ENCODE measurements around the gene SEMA6A.

SEMA6A gene

DNA sequence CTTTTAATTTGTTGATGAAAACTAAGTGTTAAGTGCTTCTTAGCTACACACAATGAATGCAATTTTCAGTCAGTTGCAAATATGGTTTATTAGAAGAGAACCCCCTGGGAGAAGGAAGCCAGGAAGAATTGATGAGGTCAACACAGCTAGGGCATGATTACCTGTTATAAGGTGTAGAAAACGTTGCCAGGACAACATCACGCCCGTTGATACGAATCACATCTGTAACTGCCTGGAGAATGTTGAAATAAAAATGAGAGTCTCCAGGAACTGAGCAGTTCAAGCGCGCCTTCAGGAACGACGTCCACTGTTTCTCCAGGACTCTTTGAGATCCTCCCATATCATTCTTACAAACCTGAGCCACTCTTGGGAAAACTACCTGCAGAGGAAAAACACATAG is 88.0 kb downstream of the SEMA6A start:
- in situ Hi-C loops (cut with MboI; ENCODE audit: low pct_unique_long_range_greater_than_20kb, low sequenced_read_pairs, unreplicated experiment), result no loop called here
- no peak for DNase-seq (ENCODE audit: low spot score)
- TF ChIP-seq, protein P1, sequence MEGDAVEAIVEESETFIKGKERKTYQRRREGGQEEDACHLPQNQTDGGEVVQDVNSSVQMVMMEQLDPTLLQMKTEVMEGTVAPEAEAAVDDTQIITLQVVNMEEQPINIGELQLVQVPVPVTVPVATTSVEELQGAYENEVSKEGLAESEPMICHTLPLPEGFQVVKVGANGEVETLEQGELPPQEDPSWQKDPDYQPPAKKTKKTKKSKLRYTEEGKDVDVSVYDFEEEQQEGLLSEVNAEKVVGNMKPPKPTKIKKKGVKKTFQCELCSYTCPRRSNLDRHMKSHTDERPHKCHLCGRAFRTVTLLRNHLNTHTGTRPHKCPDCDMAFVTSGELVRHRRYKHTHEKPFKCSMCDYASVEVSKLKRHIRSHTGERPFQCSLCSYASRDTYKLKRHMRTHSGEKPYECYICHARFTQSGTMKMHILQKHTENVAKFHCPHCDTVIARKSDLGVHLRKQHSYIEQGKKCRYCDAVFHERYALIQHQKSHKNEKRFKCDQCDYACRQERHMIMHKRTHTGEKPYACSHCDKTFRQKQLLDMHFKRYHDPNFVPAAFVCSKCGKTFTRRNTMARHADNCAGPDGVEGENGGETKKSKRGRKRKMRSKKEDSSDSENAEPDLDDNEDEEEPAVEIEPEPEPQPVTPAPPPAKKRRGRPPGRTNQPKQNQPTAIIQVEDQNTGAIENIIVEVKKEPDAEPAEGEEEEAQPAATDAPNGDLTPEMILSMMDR (IDR thresholded peaks at IDR 0.05; ENCODE audit: extremely low read depth, insufficient read depth, missing control alignments), result no peak

DNA sequence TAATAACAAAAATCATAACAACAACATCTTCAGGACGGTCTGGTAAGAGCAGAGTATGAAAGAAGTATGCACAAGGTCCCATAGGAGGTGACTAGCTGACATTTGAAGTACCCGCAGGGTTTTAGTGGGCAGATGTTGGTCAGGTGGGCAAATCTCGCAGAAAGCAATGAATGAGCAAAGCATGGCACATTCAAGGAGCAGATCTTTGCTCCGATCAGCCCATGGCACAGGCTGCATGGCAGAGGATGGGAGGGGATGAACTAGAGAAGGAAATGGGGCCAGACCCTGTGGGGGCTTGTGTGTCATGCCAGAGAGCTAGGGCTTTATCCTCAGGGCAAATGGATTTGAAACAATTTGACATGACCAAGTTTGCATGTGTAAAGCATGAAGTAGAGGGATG is 90.0 kb downstream of the SEMA6A start:
- no peak for DNase-seq (ENCODE audit: low spot score)
- TF ChIP-seq, protein P1 (IDR thresholded peaks at IDR 0.05; ENCODE audit: extremely low read depth, insufficient read depth, missing control alignments), result no peak
- in situ Hi-C loops (cut with MboI; ENCODE audit: low pct_unique_long_range_greater_than_20kb, low sequenced_read_pairs, unreplicated experiment), result no loop called here

DNA sequence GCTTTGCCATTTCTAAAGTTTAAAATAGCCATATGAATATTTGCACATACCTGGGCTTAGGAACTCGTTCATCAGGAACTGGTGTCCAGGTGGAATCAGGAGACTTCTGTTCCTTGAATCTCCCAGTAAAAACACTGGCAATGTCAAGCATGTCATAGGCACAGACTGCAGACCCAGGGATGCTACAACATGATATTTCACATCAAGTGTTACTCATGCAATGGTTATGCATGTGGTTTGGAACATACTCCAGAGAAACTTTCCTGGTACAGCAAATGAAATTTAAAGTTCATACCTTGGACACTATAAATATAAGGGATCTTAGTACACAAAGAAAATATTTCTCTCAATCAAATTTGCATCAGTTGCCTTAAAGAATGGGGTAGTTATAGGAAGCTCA is 92.2 kb downstream of the SEMA6A start:
- DNase-seq (ENCODE audit: low spot score), result no peak
- in situ Hi-C loops (cut with MboI; ENCODE audit: low pct_unique_long_range_greater_than_20kb, low sequenced_read_pairs, unreplicated experiment), result no loop called here
- TF ChIP-seq, protein P1 (IDR thresholded peaks at IDR 0.05; ENCODE audit: extremely low read depth, insufficient read depth, missing control alignments), result no peak

DNA sequence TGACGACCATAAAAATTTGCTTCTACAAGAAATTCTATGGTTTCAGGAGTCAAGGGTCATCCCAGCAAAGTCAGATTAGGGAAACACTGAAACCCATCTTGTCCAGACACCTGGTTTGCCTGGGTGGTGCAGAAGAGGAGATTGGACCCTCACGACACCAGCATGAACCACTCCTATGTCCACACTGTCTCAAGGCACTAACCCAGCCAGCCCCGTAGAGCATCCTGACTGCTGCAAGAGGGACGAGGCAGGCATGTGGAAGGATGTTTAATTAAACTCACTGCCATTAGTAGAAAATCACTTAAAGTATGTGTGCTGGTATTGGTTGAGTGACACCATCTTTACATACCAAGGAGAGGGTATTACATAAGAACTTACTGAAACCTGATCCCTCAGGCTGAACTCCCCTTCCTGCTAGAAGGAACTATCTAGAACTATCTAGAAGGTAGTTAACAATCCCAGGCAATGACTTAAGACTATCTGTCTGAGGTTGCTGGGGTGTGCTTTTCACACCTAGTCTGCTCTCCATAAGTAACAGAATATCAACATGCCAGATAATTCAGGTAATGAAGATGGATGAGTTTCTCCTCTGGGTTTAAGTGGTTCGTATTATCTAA is 93.6 kb downstream of the SEMA6A start:
- TF ChIP-seq, protein P1 (IDR thresholded peaks at IDR 0.05; ENCODE audit: extremely low read depth, insufficient read depth, missing control alignments), result no peak
- in situ Hi-C loops (cut with MboI; ENCODE audit: low pct_unique_long_range_greater_than_20kb, low sequenced_read_pairs, unreplicated experiment), result no loop called here
- no peak for DNase-seq (ENCODE audit: low spot score)

DNA sequence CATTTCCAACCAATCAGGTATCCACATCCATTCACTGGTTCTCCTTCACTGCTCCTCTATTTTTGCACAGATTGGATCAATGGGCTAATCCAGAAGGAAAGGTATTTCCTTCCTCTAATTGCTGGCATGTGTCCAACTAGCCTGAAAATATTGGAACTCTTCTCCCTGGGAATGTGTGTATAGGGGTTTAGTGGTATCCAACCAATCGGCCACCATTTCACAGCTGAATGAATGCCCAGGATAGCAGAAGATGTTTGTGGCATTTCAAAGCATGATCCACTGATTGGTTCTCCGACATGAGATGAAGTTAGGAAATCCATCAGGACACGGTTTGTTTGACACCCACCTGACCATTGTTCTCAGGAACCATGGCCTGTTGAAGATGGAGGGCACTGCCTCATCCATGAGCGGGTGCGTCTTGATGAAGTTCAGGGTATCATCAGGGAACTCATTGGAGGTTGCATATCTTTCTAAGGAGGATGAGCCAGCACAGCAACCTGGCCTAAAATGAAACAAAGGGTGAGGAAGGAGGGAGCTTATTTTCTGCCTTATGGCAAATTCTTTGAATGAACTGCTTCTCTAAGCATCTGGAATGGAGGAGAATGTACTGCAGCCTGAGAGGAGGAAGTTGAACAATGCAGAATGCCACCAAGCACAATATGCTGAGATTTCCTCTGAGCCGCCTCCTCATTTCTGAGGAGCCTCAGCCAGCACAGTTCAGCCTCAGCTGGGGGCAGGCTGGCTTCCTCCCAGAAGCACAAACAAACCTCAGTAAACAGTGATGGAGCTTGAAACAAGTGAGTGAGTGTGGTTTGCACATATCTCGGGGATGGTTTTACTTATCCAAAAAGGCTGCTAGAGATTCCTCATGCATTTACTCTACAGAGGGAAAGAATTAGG is 94.6 kb downstream of the SEMA6A start:
- TF ChIP-seq, protein P1 (IDR thresholded peaks at IDR 0.05; ENCODE audit: extremely low read depth, insufficient read depth, missing control alignments), result no peak

DNA sequence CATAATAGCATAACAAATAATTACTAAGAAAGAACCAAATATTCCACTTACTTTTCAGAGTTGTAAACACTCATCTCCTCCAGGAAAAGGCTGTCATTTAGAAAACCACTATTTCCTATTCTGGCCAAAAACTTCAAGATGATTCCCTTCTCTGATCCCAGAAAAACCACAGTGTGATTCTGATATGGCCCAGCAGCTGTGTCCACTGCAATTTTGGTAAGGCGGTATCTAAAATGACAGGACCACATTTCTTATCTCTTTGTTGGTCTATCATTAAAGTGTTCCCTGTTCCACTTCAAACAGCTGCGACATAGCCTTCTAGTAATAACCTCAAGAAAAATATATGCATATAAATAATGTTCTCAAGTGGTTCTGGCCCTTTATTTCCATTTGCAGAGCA is 96.1 kb downstream of the SEMA6A start:
- in situ Hi-C loops (cut with MboI; ENCODE audit: low pct_unique_long_range_greater_than_20kb, low sequenced_read_pairs, unreplicated experiment), result no loop called here
- no peak for DNase-seq (ENCODE audit: low spot score)

More for the DNA sequence above, 94.6 kb downstream of the SEMA6A start:
- in situ Hi-C loops (cut with MboI; ENCODE audit: low pct_unique_long_range_greater_than_20kb, low sequenced_read_pairs, unreplicated experiment), result no loop called here
- no peak for DNase-seq (ENCODE audit: low spot score)

More for the DNA sequence above, 96.1 kb downstream of the SEMA6A start:
- TF ChIP-seq, protein P1 (IDR thresholded peaks at IDR 0.05; ENCODE audit: extremely low read depth, insufficient read depth, missing control alignments), result no peak

Measured in GM13977 (cell line).